ENCODE results near the gene GPC6. TPM values are rescaled to one million over a fixed set of nuclear protein-coding genes. Genes with fewer than 3 reads are reported as not detected.

Gene GPC6
- total and polyA plus RNA-seq, 2 experiments from 2014 or later = 14.4 to 43.3 TPM

DNA sequence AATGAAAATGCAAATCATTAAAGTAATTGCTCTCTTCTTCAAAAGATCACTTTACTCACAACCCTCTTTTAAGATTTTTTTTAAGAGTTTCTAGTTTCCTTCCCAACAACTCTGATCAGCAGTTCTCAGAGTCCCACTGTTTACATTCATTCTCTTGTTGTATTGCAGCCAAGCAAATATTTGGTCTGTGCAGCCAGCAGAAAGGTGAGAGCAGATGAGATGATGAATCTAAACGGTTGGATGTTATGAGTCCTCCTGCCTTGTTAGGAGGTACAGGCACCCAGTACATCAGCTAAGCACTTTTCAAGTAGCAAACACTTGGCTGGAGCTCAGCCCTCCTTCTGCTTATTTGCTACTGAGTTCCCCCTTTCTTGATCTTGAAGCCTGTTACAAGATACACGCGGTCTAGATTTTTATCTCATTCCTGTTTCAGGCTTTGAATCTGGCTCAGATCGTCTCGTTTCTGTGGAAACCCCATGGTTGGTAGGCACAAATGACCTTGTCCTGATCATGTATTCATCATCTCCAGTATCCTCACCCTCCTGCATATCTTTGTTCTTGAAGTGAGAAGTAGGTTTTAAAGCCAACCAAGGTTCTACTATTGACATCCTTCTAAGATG is 952.1 kb downstream of the GPC6 start:
- no peak for DNase-seq (ENCODE audit: low read depth in 1 of 2, low spot score in 1 of 2)
- Histone ChIP-seq H3K36me3 (no peaks in the 10 kb centered on the region), H3K4me1 (ENCODE audit: low read depth) (no peaks in the 10 kb centered on the region), H3K27ac (no peak overlapping the region), H3K27me3 (no peaks in the 10 kb centered on the region), H3K9me3 (ENCODE audit: low read depth) (no peaks in the 10 kb centered on the region), H3K4me3 (no peak overlapping the region)
- no peak for TF ChIP-seq CTCF (IDR thresholded peaks at IDR 0.05; ENCODE audit: low read depth, low read length)

GRCh38 chr13:94181461-94182107 is 955.0 kb downstream of the GPC6 start:
- no peaks in the 10 kb centered on the region for H3K4me1 ChIP-seq (ENCODE audit: low read depth)
- H3K36me3 ChIP-seq = no peaks in the 10 kb centered on the region
- no peak for TF ChIP-seq CTCF (IDR thresholded peaks at IDR 0.05; ENCODE audit: low read depth, low read length)
- H3K27ac ChIP-seq = no peak overlapping the region
- H3K9me3 ChIP-seq (ENCODE audit: low read depth) = no peaks in the 10 kb centered on the region
- H3K27me3 ChIP-seq = no peaks in the 10 kb centered on the region
- no peak overlapping the region for H3K4me3 ChIP-seq
- no peak for DNase-seq (ENCODE audit: low read depth in 1 of 2, low spot score in 1 of 2)

- no peak overlapping the region for H3K4me3 ChIP-seq
- no peaks in the 10 kb centered on the region for H3K36me3 ChIP-seq
- no peak overlapping the region for H3K27ac ChIP-seq
- no peak for DNase-seq (ENCODE audit: low read depth in 1 of 2, low spot score in 1 of 2)
- no peak for TF ChIP-seq CTCF (IDR thresholded peaks at IDR 0.05; ENCODE audit: low read depth, low read length)
- H3K9me3 ChIP-seq (ENCODE audit: low read depth) = no peaks in the 10 kb centered on the region
- H3K4me1 ChIP-seq (ENCODE audit: low read depth) = no peaks in the 10 kb centered on the region
- H3K27me3 ChIP-seq = no peaks in the 10 kb centered on the region
These were observed 955.7 kb downstream of the GPC6 start for GRCh38 chr13:94182185-94182761.

- no peaks in the 10 kb centered on the region for H3K4me1 ChIP-seq (ENCODE audit: low read depth)
- no peaks in the 10 kb centered on the region for H3K9me3 ChIP-seq (ENCODE audit: low read depth)
- DNase-seq (ENCODE audit: low read depth in 1 of 2, low spot score in 1 of 2) = no peak
- no peak overlapping the region for H3K4me3 ChIP-seq
- no peaks in the 10 kb centered on the region for H3K36me3 ChIP-seq
- no peak overlapping the region for H3K27ac ChIP-seq
- TF ChIP-seq CTCF (IDR thresholded peaks at IDR 0.05; ENCODE audit: low read depth, low read length) = no peak
- no peaks in the 10 kb centered on the region for H3K27me3 ChIP-seq
These were observed 959.9 kb downstream of the GPC6 start for GRCh38 chr13:94186470-94186869.

DNA sequence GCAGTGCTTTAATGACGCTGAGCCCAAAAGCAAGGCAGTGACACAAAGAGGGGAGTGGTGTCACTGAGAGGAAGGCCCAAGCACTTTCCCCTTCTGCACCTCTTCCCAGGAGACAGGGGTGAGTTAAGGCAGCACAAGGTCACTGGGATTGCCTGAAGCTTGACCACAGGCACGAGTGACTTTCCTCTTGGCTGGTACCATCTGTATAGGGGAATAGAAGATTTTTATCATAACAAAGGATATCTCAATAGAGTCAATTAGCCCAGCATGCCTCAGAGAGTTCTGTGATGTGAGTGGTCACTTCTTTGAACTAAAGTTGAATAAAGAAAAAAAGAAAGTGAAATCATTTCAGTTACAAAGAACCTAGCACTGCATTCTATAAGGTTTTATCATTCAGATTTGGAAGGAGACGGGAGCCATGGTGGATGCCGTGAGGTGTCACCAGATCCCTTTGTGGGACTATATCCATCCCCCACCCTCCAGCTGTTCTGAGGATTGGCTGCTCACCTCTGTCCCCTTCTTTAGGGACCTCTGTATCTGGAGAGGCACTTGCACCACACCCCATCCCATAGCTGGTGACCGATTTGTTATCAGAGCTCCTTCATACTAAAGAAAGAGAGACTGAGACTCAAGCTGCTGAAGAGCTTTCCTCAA is 961.7 kb downstream of the GPC6 start:
- DNase-seq (ENCODE audit: low read depth in 1 of 2, low spot score in 1 of 2) = no peak
- Histone ChIP-seq H3K27ac (no peak overlapping the region), H3K9me3 (ENCODE audit: low read depth) (no peaks in the 10 kb centered on the region), H3K4me1 (ENCODE audit: low read depth) (no peaks in the 10 kb centered on the region), H3K4me3 (no peak overlapping the region), H3K27me3 (no peaks in the 10 kb centered on the region), H3K36me3 (no peaks in the 10 kb centered on the region)
- TF ChIP-seq CTCF (IDR thresholded peaks at IDR 0.05; ENCODE audit: low read depth, low read length) = no peak
